RWPE2 (cell line): ENCODE results near the gene RER1.

Experiments used
- ATAC-seq: fragments of 200-7000 bp; cut with Tn5 transposase; 3 replicates; pipeline ENCODE4 v1.9.1; 2021; ENCODE audit warnings: low read depth
- DNase-seq: peaks from one replicate; pipeline ENCODE4 v3.0.0-alpha.2; 2020; ENCODE audit warnings: low spot score
- H3K27ac ChIP-seq: fragments of 450-650 bp; 2 replicates; pipeline ENCODE4 v1.5.1; 2017; ENCODE audit warnings: mild to moderate bottlenecking; ENCODE audit not compliant: poor library complexity, severe bottlenecking
- H3K27me3 ChIP-seq: fragments of 250-450 bp; sonication (Bioruptor Pico); 2 replicates; pipeline ENCODE4 v1.5.1; 2021; ENCODE audit warnings: mild to moderate bottlenecking, moderate library complexity; ENCODE audit not compliant: insufficient read depth, poor library complexity, severe bottlenecking
- H3K36me3 ChIP-seq: fragments of 250-450 bp; sonication (Bioruptor Pico); 2 replicates; pipeline ENCODE4 v1.5.1; 2020; ENCODE audit warnings: low read depth, mild to moderate bottlenecking, moderate library complexity
- H3K4me1 ChIP-seq: fragments of 250-450 bp; sonication (Bioruptor Pico); 2 replicates; pipeline ENCODE4 v1.5.1; 2021; ENCODE audit warnings: mild to moderate bottlenecking, moderate library complexity; ENCODE audit not compliant: insufficient read depth, poor library complexity, severe bottlenecking
- H3K4me3 ChIP-seq: fragments of 250-450 bp; sonication (Bioruptor Pico); 2 replicates; pipeline ENCODE4 v1.5.1; 2021; ENCODE audit warnings: mild to moderate bottlenecking, moderate library complexity; ENCODE audit not compliant: severe bottlenecking
- H3K9me3 ChIP-seq: fragments of 250-450 bp; sonication (Bioruptor Pico); 2 replicates; pipeline ENCODE4 v1.5.1; 2021; ENCODE audit warnings: mild to moderate bottlenecking, moderate library complexity; ENCODE audit not compliant: severe bottlenecking
- TF ChIP-seq, protein P1 (sequence below): fragments of 450-650 bp; IDR thresholded peaks from one replicate; pipeline ENCODE4 v1.5.1; 2017; ENCODE audit warnings: mild to moderate bottlenecking, moderate library complexity; ENCODE audit not compliant: poor library complexity, severe bottlenecking

Gene RER1

GRCh38 chr1:2400576-2400909 lies 8.9 kb downstream of the RER1 start:
- no peaks in the 10 kb centered on the region for H3K9me3 ChIP-seq
- no peak for DNase-seq
- H3K27ac ChIP-seq = no peak overlapping the region
- H3K4me3 ChIP-seq = no peak overlapping the region
- H3K27me3 ChIP-seq = no peaks in the 10 kb centered on the region
- H3K4me1 ChIP-seq = peaks cover 10% of the 10 kb centered on the region
- ATAC-seq = no peak
- TF ChIP-seq, protein P1, sequence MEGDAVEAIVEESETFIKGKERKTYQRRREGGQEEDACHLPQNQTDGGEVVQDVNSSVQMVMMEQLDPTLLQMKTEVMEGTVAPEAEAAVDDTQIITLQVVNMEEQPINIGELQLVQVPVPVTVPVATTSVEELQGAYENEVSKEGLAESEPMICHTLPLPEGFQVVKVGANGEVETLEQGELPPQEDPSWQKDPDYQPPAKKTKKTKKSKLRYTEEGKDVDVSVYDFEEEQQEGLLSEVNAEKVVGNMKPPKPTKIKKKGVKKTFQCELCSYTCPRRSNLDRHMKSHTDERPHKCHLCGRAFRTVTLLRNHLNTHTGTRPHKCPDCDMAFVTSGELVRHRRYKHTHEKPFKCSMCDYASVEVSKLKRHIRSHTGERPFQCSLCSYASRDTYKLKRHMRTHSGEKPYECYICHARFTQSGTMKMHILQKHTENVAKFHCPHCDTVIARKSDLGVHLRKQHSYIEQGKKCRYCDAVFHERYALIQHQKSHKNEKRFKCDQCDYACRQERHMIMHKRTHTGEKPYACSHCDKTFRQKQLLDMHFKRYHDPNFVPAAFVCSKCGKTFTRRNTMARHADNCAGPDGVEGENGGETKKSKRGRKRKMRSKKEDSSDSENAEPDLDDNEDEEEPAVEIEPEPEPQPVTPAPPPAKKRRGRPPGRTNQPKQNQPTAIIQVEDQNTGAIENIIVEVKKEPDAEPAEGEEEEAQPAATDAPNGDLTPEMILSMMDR = no peak
- H3K36me3 ChIP-seq = peaks cover 94% of the 10 kb centered on the region

DNA sequence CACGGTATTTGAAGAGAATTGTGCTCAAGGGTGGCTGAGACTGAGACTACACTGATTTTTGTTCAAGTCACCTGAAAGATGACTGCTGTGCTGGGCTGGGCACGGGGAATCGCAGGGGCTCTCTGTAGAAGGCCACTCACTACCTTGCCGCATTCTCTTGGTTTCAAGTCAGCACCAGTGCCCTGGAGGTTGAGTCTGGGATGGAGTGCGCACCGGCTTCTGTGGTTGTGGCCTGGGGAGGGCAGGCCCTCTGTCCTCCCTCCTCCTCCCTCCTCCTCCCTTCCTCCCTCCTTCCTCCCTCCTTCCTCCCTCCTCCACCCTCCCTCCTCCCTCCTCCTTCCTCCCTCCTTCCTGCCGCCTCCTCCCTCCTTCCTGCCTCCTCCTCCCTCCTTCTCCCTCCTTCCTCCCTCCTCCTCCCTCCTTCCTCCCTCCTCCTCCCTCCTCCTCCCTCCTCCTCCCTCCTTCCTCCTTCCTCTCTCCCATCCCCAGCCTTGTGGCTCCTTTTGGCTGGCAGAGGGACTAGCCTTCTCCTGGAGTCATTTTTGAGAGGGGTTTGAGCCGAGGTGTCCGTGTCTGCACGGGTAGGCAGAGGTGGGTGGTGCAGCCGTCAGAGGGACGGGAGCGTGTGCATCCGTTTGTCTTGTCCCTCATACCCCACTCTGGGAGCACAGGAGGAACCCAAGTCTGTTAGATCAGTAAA lies 9.5 kb downstream of the RER1 start:
- ATAC-seq = no peak

DNA sequence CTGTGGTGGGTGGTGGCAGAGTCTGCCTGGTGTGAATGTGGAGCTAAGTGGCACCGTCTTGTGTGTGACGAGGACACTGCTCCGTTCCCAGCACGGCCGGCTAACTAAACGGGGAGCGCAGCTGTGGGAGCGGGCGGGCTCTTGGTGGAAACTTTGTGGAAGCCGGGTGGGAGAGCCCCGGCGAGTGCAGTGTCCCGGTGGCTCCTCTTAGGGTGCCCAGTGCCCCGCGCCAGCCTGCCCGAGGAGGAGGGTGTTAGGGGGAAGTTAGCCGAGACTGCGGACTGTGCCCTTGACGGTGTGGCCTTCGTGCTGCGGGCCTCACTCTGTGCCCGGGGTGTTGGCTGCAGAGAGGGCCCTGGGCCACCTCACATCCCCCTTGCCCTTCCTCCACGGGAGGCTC lies 10.8 kb downstream of the RER1 start:
- no peak for ATAC-seq
- TF ChIP-seq, protein P1 = no peak
- H3K36me3 ChIP-seq = peaks cover 85% of the 10 kb centered on the region
- no peak overlapping the region for H3K27ac ChIP-seq
- DNase-seq = no peak
- peaks cover 10% of the 10 kb centered on the region for H3K4me1 ChIP-seq
- no peak overlapping the region for H3K4me3 ChIP-seq
- no peaks in the 10 kb centered on the region for H3K9me3 ChIP-seq
- H3K27me3 ChIP-seq = no peaks in the 10 kb centered on the region

More for the DNA sequence above, 9.5 kb downstream of the RER1 start:
- Histone ChIP-seq H3K27ac (no peak overlapping the region), H3K36me3 (peaks cover 93% of the 10 kb centered on the region), H3K27me3 (no peaks in the 10 kb centered on the region), H3K4me3 (no peak overlapping the region), H3K9me3 (no peaks in the 10 kb centered on the region), H3K4me1 (peaks cover 10% of the 10 kb centered on the region)
- DNase-seq = peak; percentile 48
- TF ChIP-seq, protein P1 = no peak

DNA sequence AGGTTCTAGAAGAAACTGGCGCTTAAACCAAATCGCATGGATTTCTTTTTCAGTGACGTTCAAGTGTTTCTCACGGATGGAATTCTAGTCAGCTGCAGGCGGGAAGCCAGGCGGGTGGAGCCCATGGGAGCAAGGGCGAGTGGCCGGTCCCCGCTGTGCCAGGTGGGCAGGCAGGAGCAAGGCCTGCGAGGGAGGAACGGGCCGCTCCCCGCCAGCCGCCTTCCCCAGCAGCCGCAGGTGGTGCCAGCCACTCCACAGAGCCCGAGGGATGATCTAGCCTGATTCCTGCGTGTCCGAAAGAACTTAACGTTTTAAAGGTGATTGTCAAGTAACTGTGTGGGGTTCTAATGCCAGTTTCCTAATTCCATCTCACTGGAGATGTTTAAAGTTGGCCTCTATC lies 11.6 kb downstream of the RER1 start:
- ATAC-seq (no peak), DNase-seq (no peak)
- Histone ChIP-seq H3K36me3 (peaks cover 76% of the 10 kb centered on the region), H3K4me1 (peaks cover 10% of the 10 kb centered on the region), H3K4me3 (no peak overlapping the region), H3K9me3 (no peaks in the 10 kb centered on the region), H3K27ac (no peak overlapping the region), H3K27me3 (no peaks in the 10 kb centered on the region)
- TF ChIP-seq, protein P1 = no peak

DNA sequence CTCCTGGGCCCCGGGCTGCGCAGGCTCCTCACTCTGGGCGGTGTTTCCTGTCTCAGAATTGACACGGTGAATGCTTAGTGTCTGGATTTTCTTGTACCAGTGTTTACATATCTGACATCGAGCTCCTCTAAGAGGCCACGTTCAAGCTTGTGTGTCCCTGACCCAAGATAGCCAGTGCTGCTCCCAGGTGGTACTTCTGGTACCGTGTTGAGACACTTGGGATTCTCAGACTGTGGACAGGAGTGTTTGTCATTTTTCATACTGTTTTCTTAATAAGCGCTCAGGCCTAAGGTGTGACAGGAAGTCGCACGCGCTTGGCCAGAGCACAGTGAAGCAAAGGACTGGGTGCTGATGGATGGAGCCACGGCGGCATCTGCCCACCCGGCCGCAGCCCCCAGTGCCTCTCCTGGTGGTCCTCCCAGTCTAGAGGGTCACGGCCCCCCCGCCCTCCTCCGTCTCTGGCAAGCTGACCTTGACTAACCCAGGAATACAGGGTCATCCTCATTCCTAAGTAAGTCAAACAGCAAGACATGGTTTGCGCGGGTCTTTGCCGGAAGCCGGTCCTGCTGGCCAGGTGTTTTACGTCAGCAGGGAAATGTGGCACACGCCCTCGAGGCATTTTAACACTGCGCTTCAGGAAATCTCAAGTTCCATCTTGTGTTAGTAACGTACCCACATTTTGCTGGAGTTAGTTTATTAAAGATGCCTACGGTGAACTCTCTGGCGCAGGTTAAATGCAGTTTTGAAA lies 12.7 kb downstream of the RER1 start:
- no peaks in the 10 kb centered on the region for H3K9me3 ChIP-seq
- no peak for DNase-seq
- no peak overlapping the region for H3K4me3 ChIP-seq
- H3K4me1 ChIP-seq = peaks cover 10% of the 10 kb centered on the region
- no peaks in the 10 kb centered on the region for H3K27me3 ChIP-seq
- peaks cover 66% of the 10 kb centered on the region for H3K36me3 ChIP-seq
- H3K27ac ChIP-seq = peak overlapping the region; percentile 57
- TF ChIP-seq, protein P1 = no peak
- ATAC-seq = no peak; the same call in 2 of the 3 replicates
